Activated CD4-positive, alpha-beta memory T cell treated with anti-CD3 and anti-CD28 coated beads for 36 hours (primary cell): ENCODE measurements around the gene ABCC10. TPM values are rescaled to one million over a fixed set of nuclear protein-coding genes. Genes with fewer than 3 reads are reported as not detected.

ENCODE experiments used
- microRNA-seq: library from miRNA; unstranded; fragments of <30 nt; microRNA quantifications from one replicate; pipeline ENCODE4 v1.2.0, GENCODE V29; 2022; ENCODE audit warnings: borderline number of aligned reads, borderline microRNAs expressed, borderline replicate concordance
- total RNA-seq, 2 experiments: library from RNA; stranded (reverse); gene quantifications; one replicate each; pipeline ENCODE4 v1.2.3, GENCODE V29; 2021

Gene ABCC10
- total RNA-seq, 2 experiments from 2014 or later = 27.2 to 31.9 TPM

Small RNA genes lying within 50 kb of the gene (microRNA-seq; reads per million reads assigned to microRNA genes)
- gene MIR6780B = not detected

Other genes with a start within 250 kb of the ABCC10 start
- gene CUL9, start 245.3 kb upstream of the ABCC10 start, total RNA-seq = 10 to 100 TPM; 37.8 to 38.4 TPM
- 10 to 100 TPM; 57.5 to 57.9 TPM for gene DNPH1, start 198.1 kb upstream of the ABCC10 start, total RNA-seq
- gene TTBK1, start 184.1 kb upstream of the ABCC10 start, total RNA-seq = under 1 TPM; 0.31 to 0.34 TPM
- gene SLC22A7, start 129.3 kb upstream of the ABCC10 start, total RNA-seq = not detected
- 1 to 10 TPM; 2.0 to 2.9 TPM for gene CRIP3, start 118.7 kb upstream of the ABCC10 start, total RNA-seq
- gene ZNF318, start 57.9 kb upstream of the ABCC10 start, total RNA-seq = 10 to 100 TPM; 12.1 to 12.7 TPM
- 1 to 10 TPM; 1.6 TPM for gene DLK2, start 28.0 kb downstream of the ABCC10 start, total RNA-seq
- 10 to 100 TPM; 30.5 to 36.2 TPM for gene TJAP1, start 50.0 kb downstream of the ABCC10 start, total RNA-seq
- gene LRRC73, start 82.8 kb downstream of the ABCC10 start, total RNA-seq = under 1 TPM in 1 of 2 experiments, not detected in 1; 0.12 TPM
- 10 to 100 TPM; 38.3 to 39.3 TPM for gene YIPF3, start 89.4 kb downstream of the ABCC10 start, total RNA-seq
- gene POLR1C, start 89.5 kb downstream of the ABCC10 start, total RNA-seq = 10 to 100 TPM; 46.8 to 49.5 TPM
- gene XPO5, start 148.5 kb downstream of the ABCC10 start, total RNA-seq = 10 to 100 TPM; 83.7 to 97.9 TPM
- gene POLH, start 148.6 kb downstream of the ABCC10 start, total RNA-seq = 10 to 100 TPM; 52.1 to 52.5 TPM
- gene GTPBP2, start 201.7 kb downstream of the ABCC10 start, total RNA-seq = 10 to 100 TPM; 72.6 to 72.8 TPM
- gene MAD2L1BP, start 208.3 kb downstream of the ABCC10 start, total RNA-seq = 10 to 100 TPM; 29.1 to 31.6 TPM
- not detected for gene RSPH9, start 217.5 kb downstream of the ABCC10 start, total RNA-seq